Naive thymus-derived CD4-positive, alpha-beta T cell (primary cell): ENCODE data around the gene RXRB. TPM values are rescaled to one million over a fixed set of nuclear protein-coding genes. Genes with fewer than 3 reads are reported as not detected.

Experiments used
- ATAC-seq: fragments of 150-1000 bp; cut with Tn5 transposase; 2 replicates; pipeline ENCODE4 v1.10.0; 2021; ENCODE audit warnings: mild to moderate bottlenecking, moderate library complexity
- CTCF ChIA-PET: fragments of 350-600 bp; sonication (Branson Sonifier 250); formaldehyde crosslinking; loops from one replicate; lab custom pipeline; 2021; ENCODE audit warnings: antibody characterized with exemption; lab: Charles Lee
- POLR2A ChIA-PET: fragments of 350-600 bp; sonication (Branson Sonifier 250); formaldehyde crosslinking; loops from one replicate; lab custom pipeline; 2021; ENCODE audit warnings: antibody characterized with exemption, inconsistent platforms; lab: Charles Lee
- DNase-seq, 9 donors: peaks; one replicate each; pipeline versions ENCODE4 v3.0.0 to v3.0.0-alpha.2; 2020 to 2022; ENCODE audit warnings: mixed read lengths in 1 of 9
- H3K27ac ChIP-seq: one replicate; pipeline ENCODE4 v1.7.0; 2013; ENCODE audit warnings: mild to moderate bottlenecking, low read depth, low read length, moderate library complexity
- H3K27me3 ChIP-seq, 2 donors: one replicate each; pipeline ENCODE4 v1.7.0; 2013; ENCODE audit warnings: low read length in 2 of 2, mild to moderate bottlenecking in 2 of 2, moderate library complexity in 2 of 2; ENCODE audit not compliant: control insufficient read depth in 2 of 2, insufficient read depth in 2 of 2
- H3K36me3 ChIP-seq, 3 experiments: 1 replicate in 2 of 3; 2 replicates in 1 of 3; pipeline ENCODE4 v1.7.0; 2013; ENCODE audit warnings: low read length in 3 of 3, mild to moderate bottlenecking in 3 of 3, moderate library complexity in 1 of 3; ENCODE audit not compliant: insufficient read depth in 3 of 3, control insufficient read depth in 2 of 3
- H3K4me1 ChIP-seq, 2 donors: one replicate each; pipeline ENCODE4 v1.7.0; 2013; ENCODE audit warnings: low read length in 2 of 2, mild to moderate bottlenecking in 2 of 2, moderate library complexity in 1 of 2; ENCODE audit not compliant: control insufficient read depth in 2 of 2, insufficient read depth in 2 of 2
- H3K4me3 ChIP-seq: 2 replicates; pipeline ENCODE4 v1.7.0; 2013; ENCODE audit warnings: mild to moderate bottlenecking, low read length
- H3K9me3 ChIP-seq, 3 experiments: 1 replicate in 2 of 3; 2 replicates in 1 of 3; pipeline ENCODE4 v1.7.0; 2013; ENCODE audit warnings: low read length in 3 of 3; ENCODE audit not compliant: control insufficient read depth in 2 of 3
- H3K27ac Mint-ChIP-seq, 9 donors: one replicate each; pipeline ENCODE4 v1.8.0; 2020 to 2022; ENCODE audit warnings: mixed read lengths in 9 of 9, mild to moderate bottlenecking in 8 of 9, moderate library complexity in 5 of 9, inconsistent platforms in 2 of 9
- H3K27me3 Mint-ChIP-seq, 5 donors: one replicate each; pipeline ENCODE4 v1.8.0; 2021 to 2022; ENCODE audit warnings: mixed read lengths in 5 of 5, mild to moderate bottlenecking in 1 of 5
- H3K36me3 Mint-ChIP-seq, 5 donors: one replicate each; pipeline ENCODE4 v1.8.0; 2020 to 2022; ENCODE audit warnings: mixed read lengths in 5 of 5, mild to moderate bottlenecking in 3 of 5, inconsistent platforms in 1 of 5
- H3K4me1 Mint-ChIP-seq, 7 donors: one replicate each; pipeline ENCODE4 v1.8.0; 2020 to 2022; ENCODE audit warnings: mixed read lengths in 7 of 7, mild to moderate bottlenecking in 3 of 7, inconsistent platforms in 1 of 7
- H3K4me3 Mint-ChIP-seq, 10 donors: one replicate each; pipeline ENCODE4 v1.8.0; 2020 to 2022; ENCODE audit warnings: mild to moderate bottlenecking in 10 of 10, mixed read lengths in 10 of 10, moderate library complexity in 6 of 10, inconsistent platforms in 2 of 10
- H3K9me3 Mint-ChIP-seq, 11 donors: one replicate each; pipeline ENCODE4 v1.8.0; 2020 to 2022; ENCODE audit warnings: mixed read lengths in 11 of 11, mild to moderate bottlenecking in 4 of 11, inconsistent platforms in 1 of 11, moderate library complexity in 1 of 11
- intact Hi-C, 2 donors: fragments of 100-400 bp; cut with micrococcal nuclease; formaldehyde crosslinking; loops; one replicate each; pipeline ENCODE4 v1.15.1; 2023
- polyA plus RNA-seq, 2 donors: library from polyadenylated mRNA; unstranded; fragments of 300-500 nt; fragmentation: Illumina TruSeq; gene quantifications; one replicate each; pipeline ENCODE4 v1.2.3, GENCODE V29; 2021
- total RNA-seq, 6 experiments: library from RNA in 5 of 6; stranded (reverse) in 5 of 6; gene quantifications; 1 replicate in 5 of 6; 2 replicates in 1 of 6; pipeline ENCODE4 v1.2.3 and lab custom pipeline; 2021 to 2026

RXRB gene
- total and polyA plus RNA-seq, 7 experiments from 2014 or later, result 7.6 to 103 (median 71.2) TPM

- no peak for DNase-seq
- CTCF ChIA-PET, result no interaction called here
Observed at GRCh38 chr6:33175436-33176069, 24.9 kb downstream of the RXRB start.

DNA sequence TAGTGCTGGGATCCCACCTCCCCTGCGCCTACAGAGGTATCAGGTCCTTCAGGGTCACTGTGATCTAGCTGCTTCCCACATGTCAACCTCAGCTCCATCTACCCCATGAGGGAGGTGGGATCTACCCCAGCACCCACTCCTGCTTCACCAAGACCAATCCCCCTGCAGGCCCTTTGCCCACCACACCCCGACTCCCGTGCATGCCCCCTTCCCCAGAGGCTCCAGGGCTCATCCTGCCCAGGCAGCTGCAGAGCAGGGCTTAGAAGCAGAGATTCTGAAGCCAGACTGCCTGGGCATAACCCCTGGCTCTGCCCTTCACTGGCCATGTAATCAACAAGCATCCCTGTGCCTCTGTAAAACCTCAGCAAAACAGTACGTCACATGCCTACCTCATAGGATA is 25.7 kb downstream of the RXRB start:
- ChIA-PET CTCF (no interaction called here), POLR2A (interaction anchor here (0.8 kb wide), 1 partner anchor 17 kb away, joined by 3 read pairs; the partner anchor contains the start of gene COL11A2)
- no peaks in the 10 kb centered on the region for H3K27me3 Mint-ChIP-seq

More at GRCh38 chr6:33175436-33176069, 24.9 kb downstream of the RXRB start:
- no peaks in the 10 kb centered on the region for H3K9me3 ChIP-seq
- no peaks in the 10 kb centered on the region for H3K4me1 ChIP-seq
- no peaks in the 10 kb centered on the region for H3K36me3 Mint-ChIP-seq
- H3K4me3 Mint-ChIP-seq, result no peak overlapping the region
- no peak overlapping the region for H3K27ac Mint-ChIP-seq
- POLR2A ChIA-PET, result no interaction called here
- no peak for ATAC-seq
- H3K27me3 Mint-ChIP-seq, result no peaks in the 10 kb centered on the region
- H3K9me3 Mint-ChIP-seq, result peaks cover 0 to 2% (median 0%) of the 10 kb centered on the region in 11 donors
- intact Hi-C loops, result no loop called here
- H3K4me3 ChIP-seq, result no peak overlapping the region
- no peaks in the 10 kb centered on the region for H3K36me3 ChIP-seq
- H3K4me1 Mint-ChIP-seq, result peaks cover 0 to 2% (median 0%) of the 10 kb centered on the region in 7 donors
- H3K27ac ChIP-seq, result no peak overlapping the region
- no peaks in the 10 kb centered on the region for H3K27me3 ChIP-seq

GRCh38 chr6:33173535-33174180 is 26.8 kb downstream of the RXRB start:
- Histone ChIP-seq H3K27ac (no peak overlapping the region), H3K4me3 (no peak overlapping the region), H3K27me3 (no peaks in the 10 kb centered on the region), H3K9me3 (no peaks in the 10 kb centered on the region), H3K4me1 (no peaks in the 10 kb centered on the region), H3K36me3 (no peaks in the 10 kb centered on the region)
- Mint-ChIP-seq H3K4me1 (peaks cover 0 to 2% (median 0%) of the 10 kb centered on the region in 7 donors), H3K9me3 (no peaks in the 10 kb centered on the region), H3K27me3 (no peaks in the 10 kb centered on the region), H3K36me3 (no peaks in the 10 kb centered on the region), H3K4me3 (no peak overlapping the region), H3K27ac (no peak overlapping the region)
- ATAC-seq, result no peak
- no peak for DNase-seq
- ChIA-PET CTCF (no interaction called here), POLR2A (interaction anchor here (0.5 kb wide), 1 partner anchor 76 kb away, joined by 5 read pairs; no protein-coding TSS in a partner anchor)
- intact Hi-C loops, result no loop called here

More for the DNA sequence above, 25.7 kb downstream of the RXRB start:
- Mint-ChIP-seq H3K36me3 (no peaks in the 10 kb centered on the region), H3K4me3 (no peak overlapping the region), H3K4me1 (peaks cover 0 to 2% (median 0%) of the 10 kb centered on the region in 7 donors), H3K9me3 (peaks cover 0 to under 1% (median 0%) of the 10 kb centered on the region in 11 donors), H3K27ac (peak overlapping the region in 1 of 9 donors; percentile 5)
- Histone ChIP-seq H3K27ac (no peak overlapping the region), H3K27me3 (no peaks in the 10 kb centered on the region), H3K36me3 (no peaks in the 10 kb centered on the region), H3K4me1 (no peaks in the 10 kb centered on the region), H3K9me3 (no peaks in the 10 kb centered on the region), H3K4me3 (no peak overlapping the region)
- intact Hi-C loops, result no loop called here
- ATAC-seq (no peak), DNase-seq (no peak)

- no peaks in the 10 kb centered on the region for H3K27me3 Mint-ChIP-seq
- no peak overlapping the region for H3K4me3 ChIP-seq
- no peak overlapping the region for H3K27ac ChIP-seq
- DNase-seq (peak in 1 of 9 donors; percentile 10), ATAC-seq (no peak)
- no peak overlapping the region for H3K4me3 Mint-ChIP-seq
- ChIA-PET POLR2A (interaction anchor here (0.5 kb wide), 1 partner anchor 76 kb away, joined by 5 read pairs; no protein-coding TSS in a partner anchor), CTCF (no interaction called here)
- H3K4me1 Mint-ChIP-seq, result no peaks in the 10 kb centered on the region
- intact Hi-C loops, result loop anchor here in 1 of 2 donors (1.0 kb wide), 1 partner anchor 55 kb away; no protein-coding TSS in a partner anchor
- no peaks in the 10 kb centered on the region for H3K27me3 ChIP-seq
- H3K36me3 ChIP-seq, result no peaks in the 10 kb centered on the region
- no peaks in the 10 kb centered on the region for H3K36me3 Mint-ChIP-seq
- H3K27ac Mint-ChIP-seq, result no peak overlapping the region
- H3K4me1 ChIP-seq, result no peaks in the 10 kb centered on the region
- no peaks in the 10 kb centered on the region for H3K9me3 Mint-ChIP-seq
- H3K9me3 ChIP-seq, result no peaks in the 10 kb centered on the region
Observed at GRCh38 chr6:33172688-33173534, 27.6 kb downstream of the RXRB start.

- no peaks in the 10 kb centered on the region for H3K36me3 Mint-ChIP-seq
- H3K27me3 Mint-ChIP-seq, result no peaks in the 10 kb centered on the region
- intact Hi-C loops, result loop anchor here in 1 of 2 donors (1.0 kb wide), 1 partner anchor 54 kb away; no protein-coding TSS in a partner anchor
- no peaks in the 10 kb centered on the region for H3K27me3 ChIP-seq
- no peaks in the 10 kb centered on the region for H3K4me1 Mint-ChIP-seq
- ATAC-seq, result no peak
- H3K4me1 ChIP-seq, result no peaks in the 10 kb centered on the region
- no peak overlapping the region for H3K4me3 ChIP-seq
- no peak overlapping the region for H3K27ac Mint-ChIP-seq
- no peak overlapping the region for H3K4me3 Mint-ChIP-seq
- no peak overlapping the region for H3K27ac ChIP-seq
- POLR2A ChIA-PET, result no interaction called here
- H3K36me3 ChIP-seq, result no peaks in the 10 kb centered on the region
- no peak for DNase-seq
- CTCF ChIA-PET, result interaction anchor here (0.7 to 1.4 kb wide), 3 partner anchors 12 to 204 kb away, joined by 3 to 7 read pairs (median 3); no protein-coding TSS in a partner anchor
- no peaks in the 10 kb centered on the region for H3K9me3 Mint-ChIP-seq
- H3K9me3 ChIP-seq, result no peaks in the 10 kb centered on the region
Observed at GRCh38 chr6:33171880-33172687, 28.4 kb downstream of the RXRB start.
